Keratinocyte (primary cell): ENCODE results near the gene NLGN1. TPM values are rescaled to one million over a fixed set of nuclear protein-coding genes. Genes with fewer than 3 reads are reported as not detected.

Source experiments
- DNase-seq: peaks from one replicate; pipeline ENCODE4 v3.0.0-alpha.2; 2011; ENCODE audit warnings: low read depth, missing footprints, low spot score
- FAIRE-seq: peaks from 2 replicates; lab custom pipeline; 2011; peaks lifted over from hg19 to GRCh38; lab: Jason Lieb, UNC
- H2AFZ ChIP-seq: 2 replicates; pipeline ENCODE4 v1.6.0; 2012; ENCODE audit warnings: low read length, control low read depth, inconsistent platforms; ENCODE audit not compliant: control insufficient read depth
- H3K27ac ChIP-seq: 2 replicates; pipeline ENCODE4 v1.5.1; 2011; ENCODE audit warnings: low read length; ENCODE audit not compliant: control insufficient read depth, insufficient read depth
- H3K27me3 ChIP-seq: 3 replicates; pipeline ENCODE4 v1.6.0; 2011; ENCODE audit warnings: low read length; ENCODE audit not compliant: control insufficient read depth, insufficient read depth; ENCODE audit errors: extremely low read depth
- H3K36me3 ChIP-seq, 2 experiments: 2 replicates in 1 of 2; 3 replicates in 1 of 2; pipeline ENCODE4 v1.5.1; 2011; ENCODE audit warnings: low read length in 2 of 2, mild to moderate bottlenecking in 1 of 2; ENCODE audit not compliant: control insufficient read depth in 2 of 2, insufficient read depth in 2 of 2; ENCODE audit errors: extremely low read depth in 1 of 2
- H3K4me1 ChIP-seq: 3 replicates; pipeline ENCODE4 v1.5.1; 2011; ENCODE audit warnings: low read length; ENCODE audit not compliant: control insufficient read depth, insufficient read depth; ENCODE audit errors: extremely low read depth
- H3K4me2 ChIP-seq: 3 replicates; pipeline ENCODE4 v1.6.0; 2011; ENCODE audit warnings: low read depth, low read length; ENCODE audit not compliant: control insufficient read depth, insufficient read depth; ENCODE audit errors: extremely low read depth
- H3K4me3 ChIP-seq, 3 experiments: fragments of 200-600 bp in 1 of 3; sonication (generic) in 1 of 3; 2 replicates in 2 of 3; 3 replicates in 1 of 3; pipeline ENCODE4 v1.5.1; 2011 to 2016; ENCODE audit warnings: low read length in 3 of 3, mild to moderate bottlenecking in 3 of 3, control low read depth in 2 of 3, inconsistent platforms in 1 of 3, low read depth in 1 of 3, mixed read lengths in 1 of 3, mixed run types in 1 of 3, moderate library complexity in 1 of 3; ENCODE audit not compliant: control insufficient read depth in 2 of 3, insufficient read depth in 2 of 3; ENCODE audit errors: extremely low read depth in 1 of 3
- H3K79me2 ChIP-seq: 2 replicates; pipeline ENCODE4 v1.6.0; 2012; ENCODE audit warnings: low read length; ENCODE audit not compliant: control insufficient read depth, insufficient read depth
- H3K9ac ChIP-seq: 3 replicates; pipeline ENCODE4 v1.6.0; 2011; ENCODE audit warnings: low read length; ENCODE audit not compliant: control insufficient read depth, insufficient read depth; ENCODE audit errors: extremely low read depth
- H3K9me1 ChIP-seq: 3 replicates; pipeline ENCODE4 v1.6.0; 2011; ENCODE audit warnings: low read length; ENCODE audit not compliant: control insufficient read depth, insufficient read depth; ENCODE audit errors: extremely low read depth
- H3K9me3 ChIP-seq: 2 replicates; pipeline ENCODE4 v1.5.1; 2012; ENCODE audit warnings: low read depth, low read length; ENCODE audit not compliant: control insufficient read depth
- H4K20me1 ChIP-seq: 3 replicates; pipeline ENCODE4 v1.6.0; 2011; ENCODE audit warnings: low read length; ENCODE audit not compliant: control insufficient read depth, insufficient read depth; ENCODE audit errors: extremely low read depth
- CTCF ChIP-seq, 3 experiments: IDR thresholded peaks in 1 of 3; conservative IDR thresholded peaks in 1 of 3; optimal IDR thresholded peaks in 1 of 3; 2 replicates in 2 of 3; 3 replicates in 1 of 3; pipeline versions ENCODE3 to v1.5.1; 2011; ENCODE audit warnings: low read length in 3 of 3, mild to moderate bottlenecking in 3 of 3, moderate library complexity in 2 of 3, control low read depth in 1 of 3, inconsistent platforms in 1 of 3; ENCODE audit not compliant: insufficient read depth in 2 of 3; ENCODE audit errors: extremely low read depth in 1 of 3
- EZH2 ChIP-seq: IDR thresholded peaks from one replicate; pipeline ENCODE4 v1.6.1; 2012; ENCODE audit warnings: inconsistent platforms, mild to moderate bottlenecking, low read length, moderate library complexity
- dilution Hi-C: fragments of 300-500 bp; cut with MboI; formaldehyde crosslinking; loops from one replicate; pipeline ENCODE4 v1.7.0; 2020; ENCODE audit warnings: low sequenced_read_pairs; ENCODE audit not compliant: extremely low pct_ligation_motif_present
- polyA plus RNA-seq, 5 experiments: library from polyadenylated mRNA; depleted of rRNA in 3 of 5; stranded (reverse) in 3 of 5; stranded (forward) in 1 of 5; unstranded in 1 of 5; fragments of >200 nt; gene quantifications; 1 replicate in 1 of 5; 2 replicates in 3 of 5; 3 replicates in 1 of 5; pipeline versions ENCODE4 v1.2.1 to v1.2.3, GENCODE V29; 2011 to 2012; ENCODE audit warnings: missing spikeins in 2 of 5, low read depth in 1 of 5, low replicate concordance in 1 of 5

Gene NLGN1
- polyA plus RNA-seq, 1 donor (not counting 4 experiments of a cell fraction or from before 2014, with no cell fraction given), result not detected

GRCh38 chr3:173745952-173746682, 348.6 kb downstream of the NLGN1 start:
- FAIRE-seq, result no peak

GRCh38 chr3:173747427-173747826, 349.9 kb downstream of the NLGN1 start:
- dilution Hi-C loops, result no loop called here
- Histone ChIP-seq H3K27me3 (no peaks in the 10 kb centered on the region), H3K4me1 (peaks cover 6% of the 10 kb centered on the region), H3K27ac (no peak overlapping the region), H2AFZ (no peak overlapping the region), H3K9me1 (no peaks in the 10 kb centered on the region), H3K4me3 (no peak overlapping the region), H3K9me3 (no peaks in the 10 kb centered on the region), H3K79me2 (no peaks in the 10 kb centered on the region), H3K36me3 (no peaks in the 10 kb centered on the region), H3K4me2 (no peak overlapping the region), H3K9ac (no peak overlapping the region), H4K20me1 (no peaks in the 10 kb centered on the region)
- TF ChIP-seq CTCF (optimal IDR thresholded peaks at IDR 0.05 in 1 of 3, IDR thresholded peaks at IDR 0.05 in 1 of 3, conservative IDR thresholded peaks at IDR 0.05 in 1 of 3; ENCODE audit: extremely low read depth in 1 of 3, insufficient read depth in 2 of 3, low read length in 3 of 3), result no peak
- DNase-seq (no peak), FAIRE-seq (no peak)

More at GRCh38 chr3:173745952-173746682, 348.6 kb downstream of the NLGN1 start:
- no peak overlapping the region for H3K9ac ChIP-seq
- DNase-seq, result no peak
- dilution Hi-C loops, result no loop called here
- no peak overlapping the region for H3K4me3 ChIP-seq
- no peak for TF ChIP-seq EZH2
- TF ChIP-seq CTCF (optimal IDR thresholded peaks at IDR 0.05 in 1 of 3, IDR thresholded peaks at IDR 0.05 in 1 of 3, conservative IDR thresholded peaks at IDR 0.05 in 1 of 3; ENCODE audit: extremely low read depth in 1 of 3, insufficient read depth in 2 of 3, low read length in 3 of 3), result no peak
- no peaks in the 10 kb centered on the region for H3K27me3 ChIP-seq
- no peaks in the 10 kb centered on the region for H4K20me1 ChIP-seq
- no peak overlapping the region for H3K27ac ChIP-seq
- no peak overlapping the region for H2AFZ ChIP-seq
- H3K79me2 ChIP-seq, result no peaks in the 10 kb centered on the region
- H3K36me3 ChIP-seq, result no peaks in the 10 kb centered on the region
- H3K4me1 ChIP-seq, result peaks cover 6% of the 10 kb centered on the region
- no peaks in the 10 kb centered on the region for H3K9me1 ChIP-seq
- no peaks in the 10 kb centered on the region for H3K9me3 ChIP-seq
- no peak overlapping the region for H3K4me2 ChIP-seq
